Loucy (cell line): ENCODE results near the gene ZNF132.

Experiments
- H2AFZ ChIP-seq: fragments of 200-600 bp; sonication (generic); 2 replicates; pipeline ENCODE4 v1.6.0; 2016; ENCODE audit warnings: antibody characterized with exemption, mild to moderate bottlenecking, low read length, moderate library complexity
- H3F3A ChIP-seq: fragments of 200-600 bp; 2 replicates; pipeline ENCODE4 v1.6.0; 2016; ENCODE audit warnings: antibody characterized with exemption, low read depth, mild to moderate bottlenecking
- H3K27me3 ChIP-seq: fragments of 200-600 bp; sonication (generic); 2 replicates; pipeline ENCODE4 v1.6.1; 2014; ENCODE audit warnings: low read length, mild to moderate bottlenecking; ENCODE audit not compliant: insufficient read depth, poor library complexity, severe bottlenecking
- H3K36me3 ChIP-seq: fragments of 200-600 bp; sonication (generic); 2 replicates; pipeline ENCODE4 v1.6.1; 2016; ENCODE audit warnings: low read length; ENCODE audit not compliant: insufficient read depth
- H3K4me1 ChIP-seq: fragments of 200-600 bp; sonication (generic); 2 replicates; pipeline ENCODE4 v1.5.1; 2014; ENCODE audit warnings: low read length, mild to moderate bottlenecking; ENCODE audit not compliant: insufficient read depth, poor library complexity, severe bottlenecking
- H3K4me2 ChIP-seq: fragments of 200-600 bp; sonication (generic); 2 replicates; pipeline ENCODE4 v1.6.0; 2014; ENCODE audit warnings: antibody characterized with exemption, low read length, low read depth, mild to moderate bottlenecking; ENCODE audit not compliant: poor library complexity, severe bottlenecking
- H3K4me3 ChIP-seq: fragments of 200-600 bp; sonication (generic); 2 replicates; pipeline ENCODE4 v1.5.1; 2014; ENCODE audit warnings: low read length, mild to moderate bottlenecking, mixed read lengths; ENCODE audit not compliant: poor library complexity, severe bottlenecking
- H3K79me2 ChIP-seq: fragments of 200-600 bp; sonication (generic); 2 replicates; pipeline ENCODE4 v1.6.1; 2014; ENCODE audit warnings: low read length; ENCODE audit not compliant: insufficient read depth
- H3K9ac ChIP-seq: fragments of 200-600 bp; sonication (generic); 2 replicates; pipeline ENCODE4 v1.6.0; 2014; ENCODE audit warnings: mild to moderate bottlenecking, low read depth, low read length, moderate library complexity; ENCODE audit not compliant: poor library complexity, severe bottlenecking
- H3K9me2 ChIP-seq: fragments of 200-600 bp; sonication (generic); replicated peaks from 2 replicates; pipeline ENCODE4 v1.6.1; 2016; ENCODE audit warnings: low read depth, low read length, mixed read lengths
- H3K9me3 ChIP-seq: fragments of 200-600 bp; sonication (generic); 2 replicates; pipeline ENCODE4 v1.6.1; 2014; ENCODE audit warnings: mild to moderate bottlenecking, antibody characterized with exemption, low read length, low read depth; ENCODE audit not compliant: insufficient read depth
- H4K20me1 ChIP-seq: fragments of 200-600 bp; sonication (generic); 2 replicates; pipeline ENCODE4 v1.6.0; 2014; ENCODE audit warnings: antibody characterized with exemption, low read length, mild to moderate bottlenecking; ENCODE audit not compliant: insufficient read depth, poor library complexity, severe bottlenecking
- EZH2phosphoT487 ChIP-seq: fragments of 200-600 bp; IDR thresholded peaks from 2 replicates; pipeline ENCODE4 v1.6.1; 2018; ENCODE audit warnings: antibody characterized with exemption, mild to moderate bottlenecking, moderate library complexity, borderline replicate concordance
- TF ChIP-seq, protein P1 (sequence below): fragments of 200-600 bp; sonication (generic); conservative IDR thresholded peaks from 2 replicates; pipeline ENCODE4 v1.5.1; 2014; ENCODE audit warnings: mild to moderate bottlenecking, antibody characterized with exemption, low read length

Gene ZNF132

DNA sequence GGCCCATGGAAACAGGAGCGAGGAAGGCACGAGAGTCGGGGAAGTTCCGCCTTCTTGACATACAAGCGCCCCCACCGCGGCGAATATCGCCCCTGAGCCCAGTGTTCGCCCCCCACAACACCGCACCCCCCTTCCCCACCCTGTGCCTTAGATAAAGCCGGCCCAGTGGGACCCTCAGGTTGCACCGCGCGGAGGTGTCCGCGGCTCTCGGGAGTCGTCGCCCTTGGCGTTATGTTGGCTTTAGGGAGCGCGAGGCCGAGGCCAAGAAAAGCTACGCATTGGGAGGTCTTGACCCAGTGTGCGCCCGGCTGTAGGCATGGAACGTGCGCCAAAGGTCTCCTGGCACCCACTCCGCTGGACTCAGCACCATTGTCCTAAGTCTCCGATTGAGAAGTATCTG lies 603 bp upstream of the ZNF132 start:
- peaks cover 8% of the 10 kb centered on the region; the same call in 1 of the 2 replicates for H3K9me3 ChIP-seq
- no peaks in the 10 kb centered on the region for H3K27me3 ChIP-seq
- H3K36me3 ChIP-seq: no peaks in the 10 kb centered on the region
- no peaks in the 10 kb centered on the region for H3F3A ChIP-seq
- H3K4me1 ChIP-seq: no peaks in the 10 kb centered on the region
- H3K9me2 ChIP-seq: no peaks in the 10 kb centered on the region
- no peak overlapping the region for H3K4me3 ChIP-seq
- H3K4me2 ChIP-seq: no peak overlapping the region
- H3K79me2 ChIP-seq: no peaks in the 10 kb centered on the region
- TF ChIP-seq EZH2phosphoT487: no peak
- TF ChIP-seq, protein P1, sequence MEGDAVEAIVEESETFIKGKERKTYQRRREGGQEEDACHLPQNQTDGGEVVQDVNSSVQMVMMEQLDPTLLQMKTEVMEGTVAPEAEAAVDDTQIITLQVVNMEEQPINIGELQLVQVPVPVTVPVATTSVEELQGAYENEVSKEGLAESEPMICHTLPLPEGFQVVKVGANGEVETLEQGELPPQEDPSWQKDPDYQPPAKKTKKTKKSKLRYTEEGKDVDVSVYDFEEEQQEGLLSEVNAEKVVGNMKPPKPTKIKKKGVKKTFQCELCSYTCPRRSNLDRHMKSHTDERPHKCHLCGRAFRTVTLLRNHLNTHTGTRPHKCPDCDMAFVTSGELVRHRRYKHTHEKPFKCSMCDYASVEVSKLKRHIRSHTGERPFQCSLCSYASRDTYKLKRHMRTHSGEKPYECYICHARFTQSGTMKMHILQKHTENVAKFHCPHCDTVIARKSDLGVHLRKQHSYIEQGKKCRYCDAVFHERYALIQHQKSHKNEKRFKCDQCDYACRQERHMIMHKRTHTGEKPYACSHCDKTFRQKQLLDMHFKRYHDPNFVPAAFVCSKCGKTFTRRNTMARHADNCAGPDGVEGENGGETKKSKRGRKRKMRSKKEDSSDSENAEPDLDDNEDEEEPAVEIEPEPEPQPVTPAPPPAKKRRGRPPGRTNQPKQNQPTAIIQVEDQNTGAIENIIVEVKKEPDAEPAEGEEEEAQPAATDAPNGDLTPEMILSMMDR: no peak
- no peak overlapping the region for H2AFZ ChIP-seq
- no peak overlapping the region for H3K9ac ChIP-seq
- H4K20me1 ChIP-seq: no peaks in the 10 kb centered on the region

DNA sequence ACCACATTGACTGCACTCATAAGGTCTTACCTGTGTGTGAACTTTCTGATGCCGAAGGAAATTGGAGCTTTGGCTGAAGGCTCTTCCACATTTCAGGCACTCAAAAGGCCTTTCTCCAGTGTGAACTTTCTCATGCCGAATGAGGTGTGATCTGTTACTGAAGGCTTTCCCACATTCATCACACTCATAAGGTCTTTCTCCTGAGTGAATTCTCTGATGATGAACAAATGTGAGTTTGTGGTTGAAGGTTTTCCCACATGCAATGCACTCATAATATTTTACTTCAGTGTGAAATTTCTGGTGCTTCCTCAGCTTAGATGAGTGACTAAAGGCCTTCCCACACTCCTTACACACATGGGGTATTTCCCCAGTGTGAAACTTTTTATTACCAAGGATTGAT lies 5.7 kb downstream of the ZNF132 start:
- no peak for TF ChIP-seq EZH2phosphoT487
- TF ChIP-seq, protein P1: no peak
- H2AFZ ChIP-seq: no peak overlapping the region
- no peak overlapping the region for H3K9ac ChIP-seq
- H3F3A ChIP-seq: no peaks in the 10 kb centered on the region
- peaks cover 25% of the 10 kb centered on the region; the same call in 1 of the 2 replicates for H3K9me3 ChIP-seq
- H3K4me3 ChIP-seq: no peak overlapping the region
- H3K9me2 ChIP-seq: no peaks in the 10 kb centered on the region
- no peaks in the 10 kb centered on the region for H3K27me3 ChIP-seq
- H3K36me3 ChIP-seq: no peaks in the 10 kb centered on the region
- H3K79me2 ChIP-seq: no peaks in the 10 kb centered on the region
- no peaks in the 10 kb centered on the region for H4K20me1 ChIP-seq
- H3K4me1 ChIP-seq: no peaks in the 10 kb centered on the region
- H3K4me2 ChIP-seq: no peak overlapping the region

DNA sequence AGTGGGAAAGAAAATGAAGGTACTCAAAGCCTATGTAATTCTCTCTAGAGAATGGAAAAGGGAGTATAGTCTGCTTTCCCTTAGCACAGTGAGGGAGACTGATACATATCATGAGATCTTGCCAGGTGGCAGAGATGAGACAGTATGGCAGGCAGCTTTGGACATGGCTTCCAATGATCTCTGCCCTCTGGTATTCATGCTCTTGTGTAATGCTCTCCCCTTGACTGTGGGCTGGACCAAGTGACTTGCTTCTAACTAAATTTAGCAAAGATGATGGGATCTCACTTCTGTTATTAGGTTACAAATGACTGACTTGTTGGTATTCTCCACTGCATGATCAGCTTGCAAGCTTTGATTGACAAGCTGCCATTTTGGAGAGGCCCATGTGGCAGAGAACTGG lies 10.2 kb downstream of the ZNF132 start:
- Histone ChIP-seq H3K79me2 (no peaks in the 10 kb centered on the region), H3K36me3 (no peaks in the 10 kb centered on the region), H3K4me1 (no peaks in the 10 kb centered on the region), H3K27me3 (no peaks in the 10 kb centered on the region), H4K20me1 (no peaks in the 10 kb centered on the region), H2AFZ (no peak overlapping the region), H3K4me2 (no peak overlapping the region), H3F3A (no peaks in the 10 kb centered on the region), H3K9ac (no peak overlapping the region), H3K9me3 (peaks cover 22% of the 10 kb centered on the region; the same call in 1 of the 2 replicates), H3K9me2 (no peaks in the 10 kb centered on the region), H3K4me3 (no peak overlapping the region)
- TF ChIP-seq EZH2phosphoT487: no peak
- TF ChIP-seq, protein P1: no peak
